IMR-90 (cell line): ENCODE data around the gene CAMTA1. TPM values are rescaled to one million over a fixed set of nuclear protein-coding genes. Genes with fewer than 3 reads are reported as not detected.

ENCODE experiments used
- ATAC-seq: fragments of 200-7000 bp; cut with Tn5 transposase; 2 replicates; pipeline ENCODE4 v1.9.1; 2020; ENCODE audit warnings: low read depth, mild to moderate bottlenecking, moderate library complexity
- BruUV-seq: library from RNA; stranded (reverse); fragments of 400-500 nt; replicated peaks from 2 replicates; lab custom pipeline; 2021; lab: Mats Ljungman, UMichigan
- CTCF ChIA-PET: fragments of 300-600 bp; formaldehyde crosslinking; extraction: SDS; loops from one replicate; lab custom pipeline; 2021; ENCODE audit warnings: antibody characterized with exemption; lab: Yijun Ruan, JAX
- POLR2A ChIA-PET: fragments of 300-600 bp; sonication (Branson Sonifier 250); formaldehyde crosslinking; loops from one replicate; lab custom pipeline; 2022; ENCODE audit warnings: antibody characterized with exemption; ENCODE audit not compliant: unreplicated experiment; lab: Charles Lee
- DNase-seq: peaks from one replicate; pipeline ENCODE4 v3.0.0; 2013
- H2AFZ ChIP-seq: replicated peaks from 2 replicates; pipeline ENCODE3; 2013; ENCODE audit warnings: low read length, mild to moderate bottlenecking; ENCODE audit not compliant: poor library complexity
- H2AK5ac ChIP-seq: 2 replicates; pipeline ENCODE4 v1.6.1; 2013; ENCODE audit warnings: low read depth, low read length, inconsistent platforms
- H2AK9ac ChIP-seq: replicated peaks from 2 replicates; pipeline ENCODE3; 2013; ENCODE audit warnings: mild to moderate bottlenecking, low read depth, low read length, moderate library complexity; ENCODE audit not compliant: poor library complexity
- H2BK120ac ChIP-seq: 2 replicates; pipeline ENCODE4 v1.6.1; 2013; ENCODE audit warnings: low read depth, low read length, inconsistent platforms
- H2BK15ac ChIP-seq: 3 replicates; pipeline ENCODE4 v1.6.1; 2013; ENCODE audit warnings: low read depth, low read length, inconsistent platforms
- H2BK20ac ChIP-seq: 2 replicates; pipeline ENCODE4 v1.6.1; 2013; ENCODE audit warnings: low read depth, mild to moderate bottlenecking, inconsistent platforms, low read length, moderate library complexity
- H2BK5ac ChIP-seq: 2 replicates; pipeline ENCODE4 v1.6.1; 2013; ENCODE audit warnings: mild to moderate bottlenecking, low read depth, low read length, inconsistent platforms; ENCODE audit not compliant: poor library complexity, severe bottlenecking
- H3K14ac ChIP-seq: replicated peaks from 2 replicates; pipeline ENCODE4 v1.6.1; 2013; ENCODE audit warnings: low read depth, low read length, inconsistent platforms
- H3K18ac ChIP-seq: 2 replicates; pipeline ENCODE4 v1.6.1; 2013; ENCODE audit warnings: low read depth, low read length, control low read depth
- H3K23ac ChIP-seq: 2 replicates; pipeline ENCODE4 v1.6.1; 2013; ENCODE audit warnings: low read depth, low read length, inconsistent platforms
- H3K27ac ChIP-seq: 2 replicates; pipeline ENCODE4 v1.5.1; 2013; ENCODE audit warnings: mild to moderate bottlenecking, control low read depth, low read length; ENCODE audit not compliant: insufficient read depth
- H3K27me3 ChIP-seq: 2 replicates; pipeline ENCODE4 v1.6.1; 2013; ENCODE audit warnings: low read length; ENCODE audit not compliant: control insufficient read depth, insufficient read depth
- H3K36me3 ChIP-seq: 2 replicates; pipeline ENCODE4 v1.6.1; 2013; ENCODE audit warnings: low read length, mixed read lengths; ENCODE audit not compliant: control insufficient read depth, insufficient read depth
- H3K4ac ChIP-seq: 2 replicates; pipeline ENCODE4 v1.6.1; 2013; ENCODE audit warnings: low read depth, low read length, inconsistent platforms
- H3K4me1 ChIP-seq: 2 replicates; pipeline ENCODE4 v1.6.1; 2013; ENCODE audit warnings: low read length, mixed read lengths; ENCODE audit not compliant: control insufficient read depth, insufficient read depth
- H3K4me2 ChIP-seq: 2 replicates; pipeline ENCODE4 v1.6.1; 2013; ENCODE audit warnings: low read depth, mild to moderate bottlenecking, control low read depth, low read length, moderate library complexity
- H3K4me3 ChIP-seq: 2 replicates; pipeline ENCODE4 v1.5.1; 2013; ENCODE audit warnings: low read depth, mild to moderate bottlenecking, control low read depth, low read length, moderate library complexity; ENCODE audit not compliant: insufficient read depth
- H3K56ac ChIP-seq: 2 replicates; pipeline ENCODE4 v1.6.1; 2013; ENCODE audit warnings: low read length, inconsistent platforms; ENCODE audit not compliant: insufficient read depth; ENCODE audit errors: extremely low read depth
- H3K79me1 ChIP-seq, 2 experiments: 2 replicates each; pipeline ENCODE4 v1.6.1; 2013; ENCODE audit warnings: low read length in 2 of 2, inconsistent platforms in 1 of 2, low read depth in 1 of 2
- H3K9ac ChIP-seq: 2 replicates; pipeline ENCODE4 v1.6.1; 2013; ENCODE audit warnings: low read depth, low read length, control low read depth
- H3K9me1 ChIP-seq: 2 replicates; pipeline ENCODE4 v1.6.1; 2013; ENCODE audit warnings: low read length, inconsistent platforms; ENCODE audit not compliant: insufficient read depth
- H3K9me3 ChIP-seq: 2 replicates; pipeline ENCODE4 v1.6.1; 2013; ENCODE audit warnings: low read length; ENCODE audit not compliant: control insufficient read depth, insufficient read depth
- H4K20me1 ChIP-seq: 2 replicates; pipeline ENCODE4 v1.6.1; 2013; ENCODE audit warnings: low read length, inconsistent platforms; ENCODE audit not compliant: insufficient read depth
- H4K5ac ChIP-seq: 2 replicates; pipeline ENCODE4 v1.6.1; 2013; ENCODE audit warnings: mild to moderate bottlenecking, low read depth, low read length, control low read depth
- H4K8ac ChIP-seq, 2 experiments: 2 replicates each; pipeline ENCODE4 v1.6.1; 2013; ENCODE audit warnings: low read depth in 2 of 2, low read length in 2 of 2, control low read depth in 1 of 2, inconsistent platforms in 1 of 2
- H4K91ac ChIP-seq: 2 replicates; pipeline ENCODE4 v1.6.1; 2013; ENCODE audit warnings: low read depth, low read length, inconsistent platforms; ENCODE audit not compliant: insufficient read depth
- BHLHE40 ChIP-seq: fragments of 150-350 bp; IDR thresholded peaks from 2 replicates; pipeline ENCODE4 v1.6.1; 2016; ENCODE audit warnings: mild to moderate bottlenecking, low read depth, low read length
- CEBPB ChIP-seq: IDR thresholded peaks from 2 replicates; pipeline ENCODE4 v1.6.1; 2012; ENCODE audit warnings: low read depth, low read length, improper control_type of control experiment
- CHD1 ChIP-seq: IDR thresholded peaks from 2 replicates; pipeline ENCODE4 v1.6.1; 2012; ENCODE audit warnings: low read depth, low read length, improper control_type of control experiment
- ELK1 ChIP-seq: fragments of 150-350 bp; IDR thresholded peaks from 2 replicates; pipeline ENCODE4 v1.6.1; 2016; ENCODE audit warnings: low read depth, mild to moderate bottlenecking, low read length, moderate library complexity, borderline replicate concordance
- FOS ChIP-seq: fragments of 150-350 bp; IDR thresholded peaks from 2 replicates; pipeline ENCODE4 v1.6.1; 2016; ENCODE audit warnings: low read depth, low read length
- MAFK ChIP-seq: IDR thresholded peaks from 2 replicates; pipeline ENCODE4 v1.6.1; 2012; ENCODE audit warnings: low read depth, low read length, improper control_type of control experiment
- MAZ ChIP-seq: IDR thresholded peaks from 2 replicates; pipeline ENCODE4 v1.6.1; 2012; ENCODE audit warnings: low read depth, mild to moderate bottlenecking, low read length, improper control_type of control experiment, moderate library complexity, borderline replicate concordance
- MXI1 ChIP-seq: IDR thresholded peaks from 2 replicates; pipeline ENCODE4 v1.6.1; 2012; ENCODE audit warnings: low read depth, mild to moderate bottlenecking, low read length, moderate library complexity, borderline replicate concordance
- NFE2L2 ChIP-seq: fragments of 150-350 bp; IDR thresholded peaks from 2 replicates; pipeline ENCODE4 v1.6.1; 2016; ENCODE audit warnings: low read depth, mild to moderate bottlenecking, low read length
- POLR2A ChIP-seq: IDR thresholded peaks from 2 replicates; pipeline ENCODE4 v1.6.1; 2012; ENCODE audit warnings: mild to moderate bottlenecking, low read depth, low read length
- RAD21 ChIP-seq: IDR thresholded peaks from 2 replicates; pipeline ENCODE4 v1.6.1; 2012; ENCODE audit warnings: low read length, improper control_type of control experiment
- RCOR1 ChIP-seq: IDR thresholded peaks from 2 replicates; pipeline ENCODE4 v1.6.1; 2012; ENCODE audit warnings: mild to moderate bottlenecking, low read length, improper control_type of control experiment; ENCODE audit not compliant: insufficient replicate concordance
- RFX5 ChIP-seq: IDR thresholded peaks from 2 replicates; pipeline ENCODE4 v1.8.0; 2012; ENCODE audit warnings: low read depth, mild to moderate bottlenecking, low read length, moderate library complexity
- SMC3 ChIP-seq: fragments of 150-350 bp; IDR thresholded peaks from 2 replicates; pipeline ENCODE4 v1.6.1; 2016; ENCODE audit warnings: low read depth, mild to moderate bottlenecking, antibody characterized with exemption, low read length, moderate library complexity
- USF2 ChIP-seq: fragments of 150-350 bp; IDR thresholded peaks from 2 replicates; pipeline ENCODE4 v1.6.1; 2017; ENCODE audit warnings: mild to moderate bottlenecking, antibody characterized with exemption, low read length, low read depth
- WGBS, 2 experiments: methylation state at CpG; one replicate each; pipeline versions ENCODE4 v1.1.5 to v1.1.7; 2013; ENCODE audit warnings: missing lambda C conversion rate in 2 of 2; ENCODE audit not compliant: insufficient read length in 1 of 2; ENCODE audit errors: extremely low coverage in 2 of 2; 5-methylcytosine and 5-hydroxymethylcytosine counted together
- dilution Hi-C: fragments of 300-500 bp; cut with HindIII; formaldehyde crosslinking; loops from one replicate; pipeline ENCODE4 v1.14.3; 2018; ENCODE audit warnings: low sequenced_read_pairs; ENCODE audit not compliant: unreplicated experiment
- in situ Hi-C: fragments of 300-500 bp; cut with MboI; formaldehyde crosslinking; loops from 3 replicates; pipeline ENCODE4 v1.14.3; 2019; ENCODE audit warnings: low sequenced_read_pairs, inconsistent platforms, mixed read lengths
- intact Hi-C: fragments of 100-400 bp; cut with micrococcal nuclease; formaldehyde crosslinking; loops from 2 replicates; pipeline ENCODE4 v1.10.0; 2022
- polyA plus RNA-seq, 3 experiments: library from polyadenylated mRNA; depleted of rRNA; stranded (reverse); fragments of >200 nt; gene quantifications; 2 replicates each; pipeline ENCODE4 v1.2.3, GENCODE V29; 2012; ENCODE audit warnings: low replicate concordance in 1 of 3
- total RNA-seq: library from RNA; depleted of rRNA; stranded (reverse); fragments of >200 nt; gene quantifications from 2 replicates; pipeline ENCODE4 v1.2.3, GENCODE V29; 2012
- TF ChIP-seq, protein P1 (sequence below): conservative IDR thresholded peaks from 2 replicates; pipeline ENCODE4 v1.5.1; 2012; ENCODE audit warnings: mild to moderate bottlenecking, low read depth, low read length, improper control_type of control experiment

CAMTA1 gene
- total and polyA plus RNA-seq, 2 of the 4 experiments (the other 2 are of a cell fraction) = 35.5 to 74.3 TPM

DNA sequence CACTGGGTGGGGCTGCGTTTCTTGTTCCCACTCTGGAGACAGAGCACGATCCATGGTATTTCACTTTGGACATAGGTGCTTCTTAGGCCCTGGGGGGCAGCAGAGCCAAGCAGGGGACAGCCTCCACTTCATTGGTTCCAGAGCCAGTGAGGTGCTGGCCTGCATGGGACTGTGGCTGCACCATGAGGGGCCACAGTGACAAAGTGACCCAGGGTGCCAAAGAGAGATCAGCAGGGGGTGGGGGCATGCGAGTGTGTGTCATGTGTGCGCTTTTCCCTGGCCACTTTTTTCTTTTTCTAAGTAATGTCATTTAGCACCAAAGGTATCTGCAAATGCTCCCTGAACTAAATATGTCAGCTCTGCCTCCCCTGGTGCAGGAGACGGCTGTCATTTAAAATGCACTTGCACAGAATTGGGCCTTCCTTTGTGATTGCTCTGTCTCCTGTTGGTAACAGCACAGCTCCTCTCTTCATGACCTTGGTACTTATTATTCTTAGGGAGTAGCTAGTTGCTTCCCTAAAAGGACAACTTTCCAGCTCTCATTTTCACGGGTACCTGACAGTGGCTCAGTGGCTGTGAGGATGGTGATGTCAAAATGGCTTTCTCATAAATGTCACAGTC, 910.4 kb downstream of the CAMTA1 start:
- in situ Hi-C loops = no loop called here

More for the DNA sequence above, 910.4 kb downstream of the CAMTA1 start:
- Histone ChIP-seq H3K9me3 (peaks cover 6% of the 10 kb centered on the region; the same call in 1 of the 2 replicates), H3K4me1 (no peaks in the 10 kb centered on the region), H3K23ac (no peak overlapping the region), H3K27ac (no peak overlapping the region), H3K4me3 (no peak overlapping the region), H4K91ac (no peak overlapping the region), H2AK5ac (no peak overlapping the region), H2BK20ac (no peak overlapping the region), H4K5ac (no peak overlapping the region), H4K8ac (no peak overlapping the region), H3K14ac (no peak overlapping the region), H2BK120ac (no peak overlapping the region), H2BK5ac (no peak overlapping the region), H3K9ac (no peak overlapping the region), H2BK15ac (no peak overlapping the region), H3K4ac (no peak overlapping the region), H2AK9ac (no peak overlapping the region), H3K79me1 (no peaks in the 10 kb centered on the region), H3K27me3 (peaks cover 18% of the 10 kb centered on the region), H4K20me1 (no peaks in the 10 kb centered on the region; the same call in 1 of the 2 replicates), H3K56ac (no peak overlapping the region), H2AFZ (no peak overlapping the region), H3K9me1 (no peaks in the 10 kb centered on the region), H3K18ac (no peak overlapping the region), H3K36me3 (no peaks in the 10 kb centered on the region), H3K4me2 (no peak overlapping the region)
- POLR2A ChIA-PET = no interaction called here
- dilution Hi-C loops (no loop called here), intact Hi-C loops (no loop called here)
- ATAC-seq (no peak), DNase-seq (no peak)
- WGBS, 2 experiments = no CpG with 5 or more reads among the region's 6 CpGs
- no TSS peak for BruUV-seq
- TF ChIP-seq CEBPB = no peak
- no peak for TF ChIP-seq CHD1
- TF ChIP-seq SMC3 = no peak
- no peak for TF ChIP-seq MAFK
- TF ChIP-seq RCOR1 = no peak
- TF ChIP-seq, protein P1, sequence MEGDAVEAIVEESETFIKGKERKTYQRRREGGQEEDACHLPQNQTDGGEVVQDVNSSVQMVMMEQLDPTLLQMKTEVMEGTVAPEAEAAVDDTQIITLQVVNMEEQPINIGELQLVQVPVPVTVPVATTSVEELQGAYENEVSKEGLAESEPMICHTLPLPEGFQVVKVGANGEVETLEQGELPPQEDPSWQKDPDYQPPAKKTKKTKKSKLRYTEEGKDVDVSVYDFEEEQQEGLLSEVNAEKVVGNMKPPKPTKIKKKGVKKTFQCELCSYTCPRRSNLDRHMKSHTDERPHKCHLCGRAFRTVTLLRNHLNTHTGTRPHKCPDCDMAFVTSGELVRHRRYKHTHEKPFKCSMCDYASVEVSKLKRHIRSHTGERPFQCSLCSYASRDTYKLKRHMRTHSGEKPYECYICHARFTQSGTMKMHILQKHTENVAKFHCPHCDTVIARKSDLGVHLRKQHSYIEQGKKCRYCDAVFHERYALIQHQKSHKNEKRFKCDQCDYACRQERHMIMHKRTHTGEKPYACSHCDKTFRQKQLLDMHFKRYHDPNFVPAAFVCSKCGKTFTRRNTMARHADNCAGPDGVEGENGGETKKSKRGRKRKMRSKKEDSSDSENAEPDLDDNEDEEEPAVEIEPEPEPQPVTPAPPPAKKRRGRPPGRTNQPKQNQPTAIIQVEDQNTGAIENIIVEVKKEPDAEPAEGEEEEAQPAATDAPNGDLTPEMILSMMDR = no peak
- no peak for TF ChIP-seq USF2
- no peak for TF ChIP-seq POLR2A
- no peak for TF ChIP-seq MXI1
- no peak for TF ChIP-seq FOS
- TF ChIP-seq RAD21 = no peak
- TF ChIP-seq BHLHE40 = no peak
- TF ChIP-seq NFE2L2 = no peak
- no peak for TF ChIP-seq RFX5
- TF ChIP-seq ELK1 = no peak
- TF ChIP-seq MAZ = no peak
- CTCF ChIA-PET = no interaction called here
